Transverse colon (tissue), 4 donors: Measurements from ENCODE around the gene ACAP3.

Experiments
- EP300 ChIP-seq: sonication (generic); formaldehyde crosslinking; IDR thresholded peaks from one replicate; pipeline ENCODE4 v1.6.1; 2017; ENCODE audit warnings: antibody characterized with exemption, low read depth
- POLR2A ChIP-seq: fragments of 450-650 bp; IDR thresholded peaks from one replicate; pipeline ENCODE4 v1.6.1; 2016; ENCODE audit warnings: antibody characterized with exemption, mild to moderate bottlenecking, moderate library complexity
- POLR2AphosphoS5 ChIP-seq, 3 donors: sonication (generic); formaldehyde crosslinking; IDR thresholded peaks; one replicate each; pipeline ENCODE4 v1.6.1; 2016; ENCODE audit warnings: antibody characterized with exemption in 3 of 3
- TF ChIP-seq, protein P1 (sequence below), 5 experiments: fragments of 200-600 bp in 3 of 5; fragments of 450-650 bp in 2 of 5; sonication (generic) in 3 of 5; IDR thresholded peaks; 1 replicate in 2 of 5; 2 replicates in 3 of 5; pipeline ENCODE4 v1.5.1; 2016 to 2017; ENCODE audit warnings: antibody characterized with exemption in 5 of 5, inconsistent platforms in 3 of 5, mild to moderate bottlenecking in 2 of 5, moderate library complexity in 1 of 5

DNA sequence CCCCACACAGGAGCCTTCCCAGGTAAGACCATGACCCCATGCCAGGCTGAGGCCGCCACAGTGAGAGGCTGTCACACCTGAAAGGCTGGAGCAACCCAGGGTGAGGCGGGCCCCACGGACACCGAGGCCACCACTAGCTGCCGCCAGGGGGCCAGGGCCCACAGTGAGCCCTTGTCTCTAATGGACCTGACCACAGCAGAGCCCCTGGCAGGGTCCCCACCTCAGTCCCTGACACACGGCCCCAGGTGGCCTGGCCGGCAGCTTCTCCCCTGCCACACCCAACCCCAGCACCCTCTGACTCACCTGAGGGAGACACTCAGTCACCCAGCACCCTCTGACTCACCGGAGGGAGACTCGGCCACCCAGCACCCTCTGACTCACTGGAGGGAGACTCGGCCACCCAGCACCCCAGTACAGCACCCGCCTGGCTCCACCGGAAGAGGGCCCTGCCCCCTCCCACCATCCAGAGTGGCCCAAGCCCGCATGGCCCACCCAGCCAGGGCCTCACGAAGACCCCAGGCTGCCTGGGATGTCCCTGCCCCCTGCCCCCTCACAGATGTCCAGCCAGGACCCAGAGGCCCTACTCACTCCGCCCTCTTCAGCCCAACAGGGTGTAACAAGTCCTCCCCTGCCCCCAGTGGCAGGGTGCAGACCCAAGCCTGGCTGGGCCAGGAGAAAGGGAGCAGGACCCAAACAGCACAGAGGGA is 37.1 kb upstream of the ACAP3 start:
- TF ChIP-seq, protein P1, sequence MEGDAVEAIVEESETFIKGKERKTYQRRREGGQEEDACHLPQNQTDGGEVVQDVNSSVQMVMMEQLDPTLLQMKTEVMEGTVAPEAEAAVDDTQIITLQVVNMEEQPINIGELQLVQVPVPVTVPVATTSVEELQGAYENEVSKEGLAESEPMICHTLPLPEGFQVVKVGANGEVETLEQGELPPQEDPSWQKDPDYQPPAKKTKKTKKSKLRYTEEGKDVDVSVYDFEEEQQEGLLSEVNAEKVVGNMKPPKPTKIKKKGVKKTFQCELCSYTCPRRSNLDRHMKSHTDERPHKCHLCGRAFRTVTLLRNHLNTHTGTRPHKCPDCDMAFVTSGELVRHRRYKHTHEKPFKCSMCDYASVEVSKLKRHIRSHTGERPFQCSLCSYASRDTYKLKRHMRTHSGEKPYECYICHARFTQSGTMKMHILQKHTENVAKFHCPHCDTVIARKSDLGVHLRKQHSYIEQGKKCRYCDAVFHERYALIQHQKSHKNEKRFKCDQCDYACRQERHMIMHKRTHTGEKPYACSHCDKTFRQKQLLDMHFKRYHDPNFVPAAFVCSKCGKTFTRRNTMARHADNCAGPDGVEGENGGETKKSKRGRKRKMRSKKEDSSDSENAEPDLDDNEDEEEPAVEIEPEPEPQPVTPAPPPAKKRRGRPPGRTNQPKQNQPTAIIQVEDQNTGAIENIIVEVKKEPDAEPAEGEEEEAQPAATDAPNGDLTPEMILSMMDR (IDR thresholded peaks at IDR 0.05): peak; percentile 18 to 47 (median 39)
- no peak for TF ChIP-seq EP300
- TF ChIP-seq POLR2AphosphoS5 (IDR thresholded peaks at IDR 0.05): no peak
- no peak for TF ChIP-seq POLR2A
